ENCODE results near the gene RBMY1E. TPM values are rescaled to one million over a fixed set of nuclear protein-coding genes. Genes with fewer than 3 reads are reported as not detected.

RBMY1E gene
- total and polyA plus RNA-seq, 9 of the 15 experiments (the other 6 are each of a cell fraction or from before 2014, with no cell fraction given) = not detected

Other genes with a start within 250 kb of the RBMY1E start
- gene RBMY1D, start 23.5 kb downstream of the RBMY1E start, total RNA-seq (2014; rRNA removed) = not detected in 2 replicates
- gene RBMY1D, start 23.5 kb downstream of the RBMY1E start, total RNA-seq (2014; rRNA removed; fragmentation: Illumina TruSeq; extraction: Trizol) = not detected in 2 replicates
- not detected in 2 replicates for gene RBMY1D, start 23.5 kb downstream of the RBMY1E start, total RNA-seq (2015; rRNA removed; fragmentation: Illumina TruSeq; extraction: Trizol)
- not detected in 2 replicates for gene RBMY1D, start 23.5 kb downstream of the RBMY1E start, total RNA-seq (2021)
- not detected in 2 replicates for gene RBMY1D, start 23.5 kb downstream of the RBMY1E start, polyA plus RNA-seq (2011; rRNA removed)
- not detected in 2 replicates for gene RBMY1D, start 23.5 kb downstream of the RBMY1E start, polyA plus RNA-seq (2014; fragmentation: Illumina TruSeq; extraction: Trizol)
- gene RBMY1D, start 23.5 kb downstream of the RBMY1E start, polyA plus RNA-seq (2014; fragmentation: Nextera tagmentation; extraction: Ambion mirVana) = not detected
- gene RBMY1D, start 23.5 kb downstream of the RBMY1E start, polyA plus RNA-seq (2014; rRNA removed) = not detected in 2 replicates